NCI-H446 treated with DMSO at 0.1 percent for 48 hours (cell line): ENCODE measurements around the gene SOX21.

Source experiments
- DNase-seq: peaks from one replicate; lab custom pipeline; 2025; lab: John Stamatoyannopoulos, UW

SOX21 gene

DNA sequence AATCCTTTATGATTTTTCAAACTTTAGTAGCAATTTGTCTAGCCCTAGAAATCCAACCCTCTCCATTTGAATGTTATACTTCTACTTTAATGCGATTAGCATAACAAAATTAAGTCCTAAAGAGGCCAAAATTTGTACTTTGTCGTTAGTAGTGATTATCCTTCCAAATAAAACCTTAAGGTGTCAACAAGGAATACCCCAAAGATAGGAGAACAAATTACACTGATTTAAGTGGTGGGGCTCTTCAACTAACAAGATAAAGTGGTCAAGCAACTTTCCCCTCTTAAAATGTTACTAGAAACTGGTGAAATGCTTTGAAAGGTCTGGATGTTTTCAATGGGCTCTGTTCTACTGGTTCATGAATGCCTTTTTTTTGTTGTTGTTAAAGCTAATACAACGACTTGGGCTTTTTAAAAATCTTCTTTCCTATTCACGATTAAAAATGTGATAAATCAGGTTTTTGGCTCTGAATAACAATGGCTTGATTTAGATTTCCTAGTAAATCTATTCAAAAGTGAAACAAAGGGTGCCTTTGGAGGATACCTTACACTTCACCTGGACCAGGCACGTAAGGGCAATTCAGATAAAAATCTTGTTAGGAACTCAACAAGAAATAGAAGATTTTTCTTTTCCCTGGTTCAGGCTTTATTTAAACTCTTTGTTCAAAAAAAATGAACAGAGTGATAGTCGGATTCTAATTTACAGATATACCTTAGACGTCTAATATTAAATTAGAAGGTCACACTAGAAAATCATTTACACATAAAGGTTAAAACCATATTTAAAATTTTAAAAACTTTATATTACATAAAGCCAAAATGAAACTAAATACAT is 3.1 kb downstream of the SOX21 start:
- no peak for DNase-seq

DNA sequence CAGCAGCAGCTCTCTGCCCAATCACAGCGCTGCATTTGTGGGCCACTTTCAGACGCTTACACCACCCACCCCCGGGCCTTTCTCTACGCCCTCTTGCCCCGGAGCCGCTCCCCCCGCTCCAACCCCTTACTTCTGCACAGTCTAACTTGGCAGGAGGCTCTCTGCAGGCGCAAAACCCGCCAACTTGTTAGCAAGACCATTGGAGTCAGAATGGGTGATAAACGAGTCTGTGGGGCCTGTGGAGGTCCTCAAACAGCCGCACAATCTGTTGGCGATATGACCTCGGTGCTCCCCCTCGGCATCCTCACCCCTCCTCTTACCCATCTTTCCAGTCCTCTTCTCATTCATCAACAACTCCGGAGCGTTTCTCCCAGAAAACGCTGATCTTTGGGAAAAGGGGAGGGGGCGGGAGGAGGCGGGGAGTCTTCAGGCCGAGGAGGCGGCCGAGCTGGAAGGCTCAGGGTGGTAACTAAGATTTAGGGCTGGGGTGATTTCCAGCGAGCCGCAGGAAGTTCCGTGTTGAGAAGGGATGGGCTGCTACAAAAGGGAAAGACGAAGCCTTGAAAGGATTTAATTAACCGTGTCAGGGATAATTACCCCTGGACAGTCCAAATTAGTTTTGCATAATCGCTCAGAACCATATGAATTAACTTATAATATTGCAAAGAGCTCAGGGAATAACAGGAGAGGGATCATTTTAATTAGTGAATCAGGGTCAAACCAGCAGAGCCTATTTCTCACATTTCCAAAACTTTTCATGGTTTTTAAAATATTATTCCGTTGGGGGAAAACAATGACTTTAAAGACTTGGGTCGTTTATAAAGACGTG is 4.1 kb downstream of the SOX21 start:
- DNase-seq = no peak

DNA sequence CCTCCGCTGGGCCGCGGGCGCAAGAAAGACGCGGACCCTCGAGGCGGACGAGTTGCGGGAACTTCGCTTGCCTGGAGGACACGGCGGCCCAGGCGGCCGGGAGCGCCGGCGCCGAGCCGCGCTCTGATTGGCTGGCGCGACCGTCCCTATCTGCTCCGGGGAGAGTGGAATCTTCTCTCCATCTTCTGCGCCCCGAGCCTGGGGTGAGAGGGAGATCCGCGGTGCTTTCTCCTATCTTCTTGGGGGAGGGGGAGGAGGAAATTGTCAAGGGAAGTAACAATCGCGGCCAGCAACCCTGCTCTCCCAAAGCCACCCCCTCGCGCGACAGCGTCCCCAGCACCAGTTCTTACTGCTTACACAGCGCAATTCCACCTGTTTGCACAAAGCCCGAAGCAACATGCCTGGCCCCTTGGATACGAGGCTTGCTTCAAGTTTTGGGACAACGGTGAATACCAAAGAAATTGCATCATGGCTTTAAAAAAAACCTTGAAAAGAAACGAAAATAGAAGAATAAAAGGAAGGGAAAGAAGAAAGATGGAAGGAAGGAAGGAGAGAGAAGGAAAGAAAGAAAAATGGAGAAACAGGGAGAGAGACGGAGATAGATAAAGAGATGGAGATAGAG is 4.8 kb downstream of the SOX21 start:
- no peak for DNase-seq

DNA sequence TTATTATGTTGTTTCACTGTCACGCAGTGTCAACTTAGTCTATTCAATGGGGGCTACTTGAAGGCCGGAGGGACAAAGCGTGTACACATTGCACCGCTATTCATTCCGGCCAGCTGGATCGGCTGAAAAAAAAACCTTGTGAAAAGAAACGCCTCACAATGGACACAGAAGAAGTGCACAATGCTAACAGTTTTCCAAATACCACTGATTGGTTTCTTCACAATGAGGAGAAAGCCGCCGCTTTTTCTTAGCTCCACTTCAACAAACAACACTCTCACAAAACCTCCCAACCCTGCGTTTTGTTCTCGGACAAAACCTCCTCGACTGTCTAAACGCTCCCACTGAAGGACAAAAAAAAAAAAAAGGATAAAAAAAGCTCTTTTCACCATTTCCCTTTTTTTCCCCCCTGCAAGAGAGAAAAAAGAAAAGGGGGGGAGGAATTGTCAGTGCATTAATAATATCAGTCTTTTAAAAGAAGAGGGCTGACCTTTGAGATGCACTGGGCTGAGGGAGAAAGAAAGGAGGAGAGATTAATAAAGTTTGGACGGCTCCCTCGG is 5.4 kb downstream of the SOX21 start:
- no peak for DNase-seq

DNA sequence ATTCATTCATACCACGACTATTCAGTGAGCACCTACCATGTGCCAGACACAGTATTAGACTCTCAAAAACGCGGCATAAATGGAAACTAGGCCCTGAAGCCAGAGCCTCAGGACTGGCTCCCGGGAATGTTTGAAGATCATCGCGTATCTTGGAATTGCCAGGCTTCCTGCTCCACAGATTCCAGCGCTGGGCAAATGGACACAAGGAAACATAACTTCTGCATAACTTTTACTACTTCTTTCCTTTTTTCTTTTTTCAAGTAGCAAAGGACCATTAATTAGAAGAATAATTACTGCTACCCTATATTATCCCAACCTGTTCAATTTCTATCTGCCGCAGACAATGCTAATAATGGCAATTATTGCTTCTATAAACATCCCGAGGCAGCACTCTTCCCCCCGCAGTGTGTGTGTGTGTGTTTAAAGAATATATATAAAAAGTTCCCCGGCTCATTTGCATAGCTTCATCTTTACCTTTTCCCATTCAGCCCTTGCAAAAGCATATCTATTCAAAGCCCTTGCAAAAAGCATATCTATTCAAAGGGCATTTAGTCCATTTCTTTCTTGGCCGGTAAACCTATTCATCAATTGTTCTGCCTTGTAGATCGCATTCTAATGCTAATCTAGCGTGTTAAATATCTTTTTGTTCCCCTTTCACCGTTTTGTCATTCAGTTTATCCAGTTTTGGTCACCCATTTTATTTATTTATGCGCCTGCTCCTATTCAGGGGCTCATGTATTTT is 6.1 kb downstream of the SOX21 start:
- DNase-seq = no peak

DNA sequence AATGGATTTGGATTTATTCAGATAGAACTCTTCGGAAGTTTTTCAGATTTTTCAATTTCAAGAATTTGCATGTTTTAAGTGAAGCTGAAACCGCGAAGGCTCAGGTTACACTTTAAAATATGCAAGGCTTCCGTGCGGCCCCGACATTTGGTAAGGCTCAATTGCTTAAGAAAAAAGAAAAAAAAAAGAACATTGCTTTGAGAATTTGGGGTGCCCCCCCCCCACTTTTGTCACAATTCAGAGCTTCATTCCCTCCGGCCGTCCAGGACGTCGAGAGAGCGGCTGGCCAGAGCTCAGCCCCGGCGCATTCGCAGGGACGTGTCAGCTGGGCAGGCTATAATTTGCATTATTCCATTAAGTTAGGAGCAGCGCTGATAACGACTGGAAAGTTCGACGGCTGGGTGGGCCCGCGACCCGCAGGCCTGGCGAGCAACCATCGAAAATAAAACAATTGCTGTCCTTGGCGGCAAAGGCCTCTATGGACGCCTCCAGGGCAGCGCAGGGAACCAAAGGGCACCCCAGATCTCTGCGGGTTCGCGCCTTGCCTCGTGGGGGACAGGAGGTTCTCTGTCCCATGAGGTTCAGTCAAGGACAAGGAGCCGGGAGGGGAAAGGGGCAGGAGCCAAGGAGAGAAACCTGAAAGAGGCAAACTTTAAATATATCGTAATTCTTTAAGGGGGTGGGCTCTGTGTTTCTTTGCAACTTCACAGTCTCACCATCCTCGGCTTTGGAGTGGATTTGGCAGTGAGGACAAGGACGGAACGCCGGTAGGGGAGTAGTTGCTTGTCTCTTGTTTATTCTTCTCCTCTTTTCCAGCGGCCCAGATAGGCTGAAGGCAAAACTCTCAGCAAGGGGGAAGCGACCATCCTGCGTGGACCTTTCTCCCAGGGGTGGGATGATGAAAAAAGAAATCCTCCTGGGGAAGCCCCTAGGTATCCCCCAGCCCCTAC is 7.0 kb downstream of the SOX21 start:
- no peak for DNase-seq

DNA sequence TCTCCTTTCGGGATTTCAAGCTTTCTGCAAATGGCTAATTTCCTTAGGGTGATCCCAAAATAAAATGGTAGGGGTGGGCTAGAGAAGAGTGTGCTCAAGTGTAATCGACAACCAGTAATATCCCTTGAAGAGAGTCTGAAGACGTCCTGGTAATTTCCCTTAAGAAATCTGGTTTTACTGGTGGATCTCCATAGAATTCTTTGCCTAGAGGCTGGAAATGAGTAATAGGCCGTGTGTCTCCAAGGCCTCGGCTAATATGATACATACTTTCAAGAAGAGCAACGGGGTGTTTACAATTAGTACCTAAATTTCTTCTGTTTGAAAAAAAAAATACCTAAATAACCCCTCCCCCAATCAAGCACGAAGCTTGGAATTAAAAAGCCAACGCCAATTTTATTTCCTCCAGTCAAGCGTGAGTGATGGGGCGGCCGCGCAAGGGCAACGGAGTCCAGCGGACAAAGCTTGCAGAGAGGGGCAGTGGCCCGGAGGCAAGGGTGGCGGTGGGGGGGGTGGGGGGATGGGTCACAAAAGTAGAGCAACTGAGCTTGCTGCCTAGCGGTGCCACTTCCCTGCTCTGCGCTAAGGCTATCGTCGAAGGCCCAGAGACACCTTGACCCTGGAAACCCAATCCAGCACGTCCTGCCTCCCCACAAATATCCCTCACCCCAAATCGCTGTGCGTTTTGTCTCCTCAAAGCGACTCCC is 7.8 kb downstream of the SOX21 start:
- DNase-seq = no peak

DNA sequence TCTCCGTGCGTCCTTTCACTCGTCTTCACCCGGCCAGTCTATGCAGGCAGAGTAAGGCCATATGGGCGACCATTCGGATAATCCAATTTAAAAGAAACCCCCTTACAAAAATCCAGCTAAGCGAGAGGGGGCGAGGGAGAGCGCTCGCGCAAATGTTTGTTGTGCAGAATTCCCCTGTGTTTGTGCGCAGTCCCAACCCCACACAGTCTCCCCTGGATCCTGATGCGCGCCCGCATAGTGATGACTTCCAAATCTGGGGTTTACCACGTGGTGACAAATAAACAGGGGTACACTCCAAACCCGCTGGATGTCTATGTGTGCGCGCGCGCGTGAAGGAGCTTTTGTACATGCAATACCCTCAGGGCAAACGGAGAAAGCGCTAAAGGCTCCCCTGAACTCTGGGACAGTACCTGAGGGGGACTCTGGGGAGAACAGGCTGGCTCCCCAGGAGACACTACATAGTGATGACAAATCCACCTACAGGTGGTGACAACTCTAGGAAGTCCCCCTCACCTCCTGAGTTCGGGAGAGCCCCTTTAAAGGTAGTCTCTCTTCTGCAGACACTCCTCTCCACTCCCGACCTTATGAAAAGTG is 8.5 kb downstream of the SOX21 start:
- no peak for DNase-seq

DNA sequence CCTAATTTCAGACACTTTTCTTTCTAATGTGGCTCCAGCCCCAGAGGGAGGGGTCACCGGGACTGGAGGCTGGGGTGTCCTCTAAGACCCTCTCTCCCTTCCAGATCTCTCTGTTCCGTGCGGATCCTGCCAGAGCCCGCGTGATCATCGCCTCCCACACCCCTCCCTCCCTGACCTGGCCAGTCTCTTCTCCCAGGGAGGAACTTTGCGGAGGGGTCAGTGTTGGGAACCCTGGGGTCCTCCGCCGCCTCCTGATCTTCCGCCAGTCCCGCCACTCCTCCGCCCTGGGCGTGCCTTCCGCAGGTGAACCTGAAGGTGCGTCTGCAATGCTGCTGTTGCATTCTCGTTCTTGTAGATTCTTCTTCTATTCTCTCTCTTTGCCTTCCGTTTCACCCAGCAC is 9.1 kb downstream of the SOX21 start:
- DNase-seq = no peak

DNA sequence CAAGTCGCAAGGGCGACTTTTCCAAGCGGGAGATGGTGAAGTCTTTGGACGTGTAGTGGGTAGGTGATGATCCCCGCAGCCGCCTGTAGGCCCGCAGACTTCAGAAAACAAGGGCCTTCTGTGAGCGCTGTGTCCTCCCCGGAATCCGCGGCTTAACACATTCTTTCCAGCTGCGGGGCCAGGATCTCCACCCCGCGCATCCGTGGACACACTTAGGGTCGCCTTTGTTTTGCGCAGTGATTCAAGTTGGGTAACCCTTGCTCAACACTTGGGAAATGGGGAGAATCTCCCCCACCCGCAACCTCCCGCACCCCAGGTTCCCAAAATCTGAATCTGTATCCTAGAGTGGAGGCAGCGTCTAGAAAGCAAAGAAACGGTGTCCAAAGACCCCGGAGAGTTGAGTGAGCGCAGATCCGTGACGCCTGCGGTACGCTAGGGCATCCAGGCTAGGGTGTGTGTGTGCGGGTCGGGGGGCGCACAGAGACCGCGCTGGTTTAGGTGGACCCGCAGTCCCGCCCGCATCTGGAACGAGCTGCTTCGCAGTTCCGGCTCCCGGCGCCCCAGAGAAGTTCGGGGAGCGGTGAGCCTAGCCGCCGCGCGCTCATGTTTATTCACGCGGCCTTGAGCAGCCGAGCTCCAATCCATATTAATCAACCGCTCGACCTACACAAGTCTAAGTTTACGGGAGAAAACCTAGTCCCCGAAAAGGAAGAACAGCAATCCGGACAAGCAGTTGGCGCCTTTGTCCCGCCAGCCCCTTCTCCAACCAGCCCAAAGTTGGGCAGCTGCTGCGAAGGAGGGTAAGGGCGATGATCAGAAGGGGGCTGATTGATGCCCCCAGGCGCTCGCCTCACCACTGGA is 9.9 kb downstream of the SOX21 start:
- no peak for DNase-seq

DNA sequence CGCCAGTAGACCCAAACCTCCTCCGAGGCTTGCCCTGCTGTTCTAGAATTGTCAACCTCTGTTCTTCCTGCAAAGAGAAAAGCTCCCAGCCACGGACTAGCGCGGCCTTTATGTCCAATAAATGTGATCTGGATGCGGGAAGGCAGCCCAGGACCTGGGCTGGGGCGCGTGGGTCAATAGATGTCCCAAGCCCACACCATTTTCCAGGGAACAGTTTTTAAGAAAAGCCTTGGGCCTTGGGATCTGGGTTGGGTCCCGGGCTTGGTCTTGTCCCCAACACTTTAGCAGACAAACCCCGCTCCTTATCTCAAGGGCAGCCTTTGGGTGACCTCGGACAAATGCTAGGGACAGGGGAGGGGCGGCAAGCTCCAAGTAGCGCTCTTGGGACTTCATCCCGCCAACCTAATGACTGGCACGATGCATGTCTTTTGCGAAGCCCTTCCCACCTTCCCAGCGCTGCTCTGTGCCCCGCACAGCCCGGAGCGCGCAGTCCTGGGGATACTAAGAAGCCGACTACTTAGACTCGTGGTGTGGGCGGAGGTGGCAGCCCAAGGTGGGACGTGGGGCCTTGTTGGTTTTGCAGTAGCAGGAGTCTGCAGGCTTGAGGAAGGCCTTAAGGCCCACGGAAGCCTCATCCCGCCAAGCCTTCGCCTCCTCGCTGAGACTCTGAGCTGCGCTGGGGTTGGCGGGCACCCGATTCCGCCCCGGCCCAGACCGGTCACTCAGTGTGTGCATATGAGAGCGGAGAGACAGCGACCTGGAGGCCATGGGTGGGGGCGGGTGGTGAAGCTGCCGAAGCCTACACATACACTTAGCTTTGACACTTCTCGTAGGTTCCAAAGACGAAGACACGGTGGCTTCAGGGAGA is 10.8 kb downstream of the SOX21 start:
- no peak for DNase-seq

DNA sequence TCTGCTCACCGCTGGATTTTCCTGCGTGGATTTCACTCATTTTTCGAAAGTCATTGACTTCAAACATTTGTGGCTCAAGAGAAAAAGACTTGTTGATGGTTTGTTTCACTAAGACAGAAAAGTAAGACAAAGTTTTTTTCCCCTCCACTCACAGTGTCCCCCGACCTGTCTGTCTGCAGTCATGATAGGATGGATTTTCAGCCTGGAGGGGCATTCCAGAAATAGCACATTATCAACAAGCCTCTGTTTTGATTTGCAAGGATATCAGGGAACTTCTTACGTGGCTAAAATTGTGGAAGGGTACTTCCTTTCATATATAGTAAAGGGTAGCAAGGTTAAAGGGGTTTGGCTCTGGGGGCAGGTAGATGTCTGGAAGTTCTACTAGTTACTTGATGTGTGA is 11.8 kb downstream of the SOX21 start:
- DNase-seq = no peak

DNA sequence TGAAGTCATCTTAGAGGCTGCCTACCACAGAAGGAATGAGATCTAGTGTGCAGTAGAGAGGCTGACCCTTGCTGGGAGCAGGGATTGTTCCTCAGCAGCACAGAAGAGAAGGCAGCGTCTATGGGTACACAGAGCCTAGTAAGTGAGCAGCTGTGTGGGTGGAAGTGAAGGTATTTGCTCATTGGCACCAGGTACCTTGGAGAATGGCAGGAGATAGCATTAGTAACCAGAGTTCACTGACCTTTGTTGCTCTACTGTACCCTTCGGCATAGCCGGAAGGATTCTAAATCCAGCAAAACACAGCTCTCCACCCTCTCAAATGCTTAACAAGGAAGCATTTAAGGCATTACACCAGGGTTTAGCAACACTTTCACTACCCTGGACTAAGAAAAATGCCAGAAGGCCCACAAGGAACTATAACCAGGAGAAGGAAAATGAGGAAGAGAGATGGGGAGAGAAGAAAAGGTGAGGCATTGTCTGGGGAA is 12.3 kb downstream of the SOX21 start:
- no peak for DNase-seq

DNA sequence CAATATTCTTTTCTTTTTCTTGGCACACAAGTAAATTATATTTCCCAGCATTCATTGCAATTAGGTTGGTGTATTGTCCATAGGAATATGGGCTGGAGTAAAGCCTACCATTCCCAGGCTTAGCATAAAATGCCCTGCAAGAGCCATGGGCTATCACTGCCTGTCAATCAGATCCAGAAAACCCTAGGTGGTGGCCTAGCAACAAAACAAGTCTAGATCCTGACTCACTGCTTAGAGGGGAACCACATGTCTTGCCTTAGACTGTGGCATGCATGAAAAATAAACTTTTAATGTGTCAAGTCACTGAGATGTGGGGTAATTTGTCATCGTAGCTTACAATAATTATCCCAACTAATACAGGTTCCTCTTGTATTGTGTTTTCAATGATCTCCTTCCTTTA is 16.2 kb downstream of the SOX21 start:
- DNase-seq = no peak

DNA sequence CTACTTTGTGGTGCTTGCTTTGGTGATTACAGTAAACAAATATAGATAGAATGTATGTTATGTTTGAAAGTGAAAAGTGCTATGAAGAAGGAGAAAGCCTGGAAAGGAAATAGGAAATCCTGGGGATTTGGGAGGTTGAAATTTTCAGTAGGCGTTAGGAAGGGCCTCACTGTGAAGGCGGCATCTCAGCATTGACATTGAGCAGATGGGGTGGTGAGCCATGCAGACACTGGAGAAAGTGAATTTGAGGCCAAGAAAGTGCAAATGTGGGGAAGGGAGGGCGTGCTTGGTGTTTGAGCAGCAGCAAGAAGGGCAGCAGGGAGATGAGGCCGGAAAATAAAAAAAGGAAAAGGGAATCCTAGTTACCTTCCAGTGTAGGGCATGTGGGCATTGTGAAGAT is 20.3 kb downstream of the SOX21 start:
- DNase-seq = no peak

DNA sequence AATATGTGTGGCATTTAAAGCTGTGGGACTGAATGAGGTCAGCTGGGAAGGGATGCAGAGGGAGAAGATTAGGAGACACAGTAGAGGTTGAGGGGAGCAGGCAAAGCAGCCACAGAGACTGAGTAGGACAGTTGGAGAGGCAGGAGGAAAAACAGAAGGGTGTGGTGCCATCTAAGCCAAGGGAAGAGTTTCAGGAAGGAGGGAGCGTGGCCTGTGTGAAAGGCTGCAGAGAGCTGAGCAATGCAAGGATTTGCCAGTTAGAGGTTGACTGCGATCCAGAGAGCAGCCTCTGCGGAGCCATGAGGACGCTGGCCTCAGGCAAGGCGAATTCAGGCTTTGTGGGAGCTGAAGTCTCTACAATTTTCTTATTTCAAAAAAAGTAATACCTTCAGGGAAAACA is 28.9 kb downstream of the SOX21 start:
- DNase-seq = no peak

DNA sequence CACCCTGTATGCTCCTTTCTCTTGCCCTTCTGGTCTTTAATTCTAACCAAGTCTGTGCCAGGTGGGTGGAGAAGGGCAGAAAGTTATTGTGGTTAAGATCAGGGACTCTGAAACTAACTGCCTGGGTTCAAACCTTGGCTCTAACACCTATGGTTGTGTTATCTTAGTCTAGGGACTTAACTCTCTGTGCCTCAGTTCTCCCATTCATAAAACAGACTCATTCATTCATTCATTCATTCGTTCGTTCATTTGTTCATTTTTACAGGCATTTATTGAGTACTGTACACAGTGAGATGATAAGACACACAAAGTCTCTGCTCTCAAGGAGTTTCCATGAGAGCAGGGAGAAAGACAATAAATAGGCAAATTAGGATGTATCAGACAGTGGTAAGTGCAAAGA is 30.1 kb downstream of the SOX21 start:
- DNase-seq = no peak

DNA sequence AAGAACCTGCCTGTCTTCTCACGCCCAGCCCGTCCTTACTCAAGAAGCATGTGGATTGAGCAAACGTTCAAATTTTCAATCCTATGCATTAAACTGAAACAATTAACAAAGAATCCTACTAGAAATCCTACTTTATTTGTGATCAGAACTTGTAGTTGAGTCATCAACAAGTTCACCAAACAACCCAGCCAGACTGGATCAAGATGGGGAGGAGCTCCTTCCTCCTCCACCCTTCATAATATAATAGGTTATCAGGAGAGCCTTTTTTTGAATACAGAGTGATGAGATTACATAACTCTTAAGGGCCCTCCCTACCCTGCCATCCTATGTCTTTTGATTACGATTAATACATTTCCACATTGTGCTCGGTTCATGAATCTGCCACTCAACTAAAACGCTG is 32.7 kb downstream of the SOX21 start:
- DNase-seq = no peak
